VCaP (cell line): ENCODE measurements around the gene GSTM3.
"Not testable (repeated sequence)": the region's sequence is repeated elsewhere in the genome, so short reads cannot be mapped to it uniquely, and the experiment has no call there.

Experiments
- H3K27ac ChIP-seq: fragments of 450-650 bp; 2 replicates; pipeline ENCODE4 v1.5.1; 2017
- CTCF ChIP-seq: fragments of 450-650 bp; conservative IDR thresholded peaks from 2 replicates; pipeline ENCODE4 v1.5.1; 2017; ENCODE audit warnings: mild to moderate bottlenecking, moderate library complexity

Gene GSTM3

GRCh38 chr1:109712321-109712864, 28.4 kb downstream of the GSTM3 start:
- H3K27ac ChIP-seq: no peak overlapping the region
- TF ChIP-seq CTCF: no peak

- not testable (repeated sequence) for H3K27ac ChIP-seq
Measured at GRCh38 chr1:109711593-109712320, 29.1 kb downstream of the GSTM3 start, which contains the start of gene GSTM5. TSS of gene GSTM5 (plus strand) at chr1:109712251. CDS start at chr1:109712313, 62 bp downstream.

GRCh38 chr1:109709822-109710221, 31.0 kb downstream of the GSTM3 start:
- not testable (repeated sequence) for H3K27ac ChIP-seq

- H3K27ac ChIP-seq: not testable (repeated sequence)
Measured at GRCh38 chr1:109708949-109709348, 31.9 kb downstream of the GSTM3 start.

- TF ChIP-seq CTCF: no peak
- no peak overlapping the region for H3K27ac ChIP-seq
Measured at GRCh38 chr1:109705411-109705810, 35.4 kb downstream of the GSTM3 start.

- H3K27ac ChIP-seq: no peak overlapping the region
- TF ChIP-seq CTCF: no peak
Measured at GRCh38 chr1:109704173-109704572, 36.7 kb downstream of the GSTM3 start.

- H3K27ac ChIP-seq: not testable (repeated sequence)
Measured at GRCh38 chr1:109702940-109703339, 37.9 kb downstream of the GSTM3 start.

GRCh38 chr1:109697861-109698260, 43.0 kb downstream of the GSTM3 start:
- not testable (repeated sequence) for H3K27ac ChIP-seq

GRCh38 chr1:109697066-109697465, 43.8 kb downstream of the GSTM3 start:
- no peak overlapping the region for H3K27ac ChIP-seq
- TF ChIP-seq CTCF: no peak

- H3K27ac ChIP-seq: not testable (repeated sequence)
Measured at GRCh38 chr1:109695138-109695537, 45.7 kb downstream of the GSTM3 start.

GRCh38 chr1:109694400-109694799, 46.4 kb downstream of the GSTM3 start:
- not testable (repeated sequence) for H3K27ac ChIP-seq

- no peak for TF ChIP-seq CTCF
Measured at GRCh38 chr1:109691759-109692158, 49.1 kb downstream of the GSTM3 start.

More at GRCh38 chr1:109691759-109692158, 49.1 kb downstream of the GSTM3 start:
- H3K27ac ChIP-seq: no peak overlapping the region
